ENCODE results near the gene CD40. TPM values are rescaled to one million over a fixed set of nuclear protein-coding genes. Genes with fewer than 3 reads are reported as not detected.

CD40 gene
- not detected for polyA plus RNA-seq (2012; ENCODE audit: insufficient read length, low read depth)

- TF ChIP-seq REST (IDR thresholded peaks at IDR 0.05; ENCODE audit: insufficient read depth in 1 of 2, low read depth in 2 of 2, low read length in 2 of 2), result no peak
- no peak for TF ChIP-seq SIN3A (IDR thresholded peaks at IDR 0.05; ENCODE audit: borderline replicate concordance, insufficient read depth, low read length)
- no peak for TF ChIP-seq TAF1 (IDR thresholded peaks at IDR 0.05; ENCODE audit: borderline replicate concordance, insufficient read depth, low read length)
- no peak for TF ChIP-seq POLR2AphosphoS5 (IDR thresholded peaks at IDR 0.05; ENCODE audit: low read depth, low read length)
- no peak for TF ChIP-seq FOXP2 (optimal IDR thresholded peaks at IDR 0.05; ENCODE audit: borderline replicate concordance, extremely low read depth, extremely low read length, insufficient read depth)
Measured at GRCh38 chr20:46117704-46118467, at the start of gene CD40. Gene CD40 (plus strand): TSS chr20:46118314. CDS start chr20:46118344, 30 bp downstream.

GRCh38 chr20:46070215-46070900 lies 47.8 kb upstream of the CD40 start:
- no peak for TF ChIP-seq SIN3A (IDR thresholded peaks at IDR 0.05; ENCODE audit: borderline replicate concordance, insufficient read depth, low read length)
- TF ChIP-seq TAF1 (IDR thresholded peaks at IDR 0.05; ENCODE audit: borderline replicate concordance, insufficient read depth, low read length), result no peak
- TF ChIP-seq POLR2AphosphoS5 (IDR thresholded peaks at IDR 0.05; ENCODE audit: low read depth, low read length), result no peak

GRCh38 chr20:46071573-46071972 lies 46.5 kb upstream of the CD40 start:
- no peak for TF ChIP-seq REST (IDR thresholded peaks at IDR 0.05; ENCODE audit: insufficient read depth in 1 of 2, low read depth in 2 of 2, low read length in 2 of 2)
- TF ChIP-seq SIN3A (IDR thresholded peaks at IDR 0.05; ENCODE audit: borderline replicate concordance, insufficient read depth, low read length), result no peak
- no peak for TF ChIP-seq POLR2AphosphoS5 (IDR thresholded peaks at IDR 0.05; ENCODE audit: low read depth, low read length)

- no peak for TF ChIP-seq FOXP2 (optimal IDR thresholded peaks at IDR 0.05; ENCODE audit: borderline replicate concordance, extremely low read depth, extremely low read length, insufficient read depth)
- TF ChIP-seq POLR2AphosphoS5 (IDR thresholded peaks at IDR 0.05; ENCODE audit: low read depth, low read length), result no peak
- TF ChIP-seq REST (IDR thresholded peaks at IDR 0.05; ENCODE audit: insufficient read depth in 1 of 2, low read depth in 2 of 2, low read length in 2 of 2), result no peak
- no peak for TF ChIP-seq SIN3A (IDR thresholded peaks at IDR 0.05; ENCODE audit: borderline replicate concordance, insufficient read depth, low read length)
- no peak for TF ChIP-seq TAF1 (IDR thresholded peaks at IDR 0.05; ENCODE audit: borderline replicate concordance, insufficient read depth, low read length)
Measured at GRCh38 chr20:46073024-46073423, 45.1 kb upstream of the CD40 start.

- TF ChIP-seq FOXP2 (optimal IDR thresholded peaks at IDR 0.05; ENCODE audit: borderline replicate concordance, extremely low read depth, extremely low read length, insufficient read depth) (no peak), REST (IDR thresholded peaks at IDR 0.05; ENCODE audit: insufficient read depth in 1 of 2, low read depth in 2 of 2, low read length in 2 of 2) (no peak), TAF1 (IDR thresholded peaks at IDR 0.05; ENCODE audit: borderline replicate concordance, insufficient read depth, low read length) (no peak), SIN3A (IDR thresholded peaks at IDR 0.05; ENCODE audit: borderline replicate concordance, insufficient read depth, low read length) (no peak), POLR2AphosphoS5 (IDR thresholded peaks at IDR 0.05; ENCODE audit: low read depth, low read length) (no peak)
Measured at GRCh38 chr20:46073443-46073842, 44.7 kb upstream of the CD40 start.
